ENCODE data around the gene ATP6V1B1. TPM values are rescaled to one million over a fixed set of nuclear protein-coding genes. Genes with fewer than 3 reads are reported as not detected.

The ATP6V1B1 gene
- total RNA-seq, 1 donor from 2014 or later, result 2.4 TPM

Other genes starting within 250 kb of the ATP6V1B1 start
- gene ADD2, start 167.7 kb upstream of the ATP6V1B1 start, total RNA-seq, result 0.56 TPM
- gene FIGLA, start 145.3 kb upstream of the ATP6V1B1 start, total RNA-seq, result not detected
- gene CLEC4F, start 115.3 kb upstream of the ATP6V1B1 start, total RNA-seq, result not detected
- gene CD207, start 100.1 kb upstream of the ATP6V1B1 start, total RNA-seq, result not detected
- 0.76 TPM for gene VAX2, start 35.3 kb upstream of the ATP6V1B1 start, total RNA-seq
- gene ANKRD53, start 42.7 kb downstream of the ATP6V1B1 start, total RNA-seq, result 0.40 TPM
- gene TEX261, start 59.0 kb downstream of the ATP6V1B1 start, total RNA-seq, result 36.7 TPM
- 200 TPM for gene NAGK, start 132.7 kb downstream of the ATP6V1B1 start, total RNA-seq
- gene MCEE, start 194.3 kb downstream of the ATP6V1B1 start, total RNA-seq, result 33.8 TPM
- 31.4 TPM for gene MPHOSPH10, start 194.7 kb downstream of the ATP6V1B1 start, total RNA-seq

All from esophagus mucosa (tissue), 1 donor.